Tibial nerve (tissue), 4 donors: ENCODE results near the gene IPO9. TPM values are rescaled to one million over a fixed set of nuclear protein-coding genes. Genes with fewer than 3 reads are reported as not detected.

Experiments used
- DNase-seq, 2 donors: peaks; one replicate each; pipeline ENCODE4 v3.0.0-alpha.2; 2019; ENCODE audit warnings: low spot score in 2 of 2
- H3K27ac ChIP-seq, 4 donors: fragments of 200-600 bp; sonication (generic) in 3 of 4; one replicate each; pipeline ENCODE4 v1.5.1; 2017 to 2019; ENCODE audit warnings: mild to moderate bottlenecking in 1 of 4
- H3K27me3 ChIP-seq, 2 donors: fragments of 200-600 bp; sonication (generic) in 1 of 2; one replicate each; pipeline versions ENCODE4 v1.5.1 to v1.6.0; 2017 to 2019
- H3K36me3 ChIP-seq, 3 donors: fragments of 200-600 bp; sonication (generic); one replicate each; pipeline ENCODE4 v1.5.1; 2018 to 2019
- H3K4me1 ChIP-seq, 4 donors: fragments of 200-600 bp; sonication (generic) in 3 of 4; one replicate each; pipeline ENCODE4 v1.5.1; 2017 to 2019
- H3K4me3 ChIP-seq, 4 donors: fragments of 200-600 bp; sonication (generic) in 3 of 4; one replicate each; pipeline ENCODE4 v1.5.1; 2017 to 2019; ENCODE audit warnings: mild to moderate bottlenecking in 1 of 4, moderate library complexity in 1 of 4
- H3K9me3 ChIP-seq, 4 donors: fragments of 200-600 bp; sonication (generic) in 3 of 4; one replicate each; pipeline ENCODE4 v1.5.1; 2017 to 2019
- CTCF ChIP-seq, 5 experiments: fragments of 200-600 bp in 3 of 5; fragments of 450-650 bp in 2 of 5; sonication (generic) in 3 of 5; IDR thresholded peaks; one replicate each; pipeline ENCODE4 v1.5.1; 2016 to 2019; ENCODE audit warnings: antibody characterized with exemption in 5 of 5, mild to moderate bottlenecking in 3 of 5, moderate library complexity in 2 of 5
- EP300 ChIP-seq, 2 donors: sonication (generic); formaldehyde crosslinking; IDR thresholded peaks; one replicate each; pipeline ENCODE4 v1.6.1; 2017; ENCODE audit warnings: antibody characterized with exemption in 2 of 2, mild to moderate bottlenecking in 1 of 2
- POLR2A ChIP-seq, 2 donors: fragments of 450-650 bp; IDR thresholded peaks; one replicate each; pipeline ENCODE4 v1.6.1; 2017; ENCODE audit warnings: antibody characterized with exemption in 2 of 2, mild to moderate bottlenecking in 2 of 2, moderate library complexity in 2 of 2
- WGBS, 2 donors: methylation state at CpG; one replicate each; pipeline ENCODE4 v1.1.5; 2018; 5-methylcytosine and 5-hydroxymethylcytosine counted together
- total RNA-seq, 4 donors: library from RNA; depleted of rRNA; stranded (reverse); fragments of >200 nt; gene quantifications; one replicate each; pipeline ENCODE4 v1.1.0, GENCODE V29; 2016

Gene IPO9
- total RNA-seq, 4 donors from 2014 or later, result 13.3 to 22.1 (median 15.3) TPM

- Histone ChIP-seq H3K4me1 (peaks cover 0 to 68% (median 4%) of the 10 kb centered on the region in 4 donors), H3K4me3 (no peak overlapping the region), H3K27ac (peak overlapping the region in 2 of 4 donors; percentile 52 to 82), H3K36me3 (peaks cover 0 to 56% (median 0%) of the 10 kb centered on the region in 3 donors), H3K27me3 (no peaks in the 10 kb centered on the region), H3K9me3 (no peaks in the 10 kb centered on the region)
- 66 to 67% methylated on average over 5 of the region's 5 CpGs for WGBS, 2 donors
- DNase-seq, result no peak
- no peak for TF ChIP-seq POLR2A (IDR thresholded peaks at IDR 0.05)
- TF ChIP-seq EP300 (IDR thresholded peaks at IDR 0.05), result no peak
- no peak for TF ChIP-seq CTCF (IDR thresholded peaks at IDR 0.05)
Observed at GRCh38 chr1:201894343-201895119, 65.6 kb downstream of the IPO9 start.

GRCh38 chr1:201895120-201895665 is 66.2 kb downstream of the IPO9 start:
- no peak overlapping the region for H3K4me3 ChIP-seq
- peak overlapping the region in 2 of 4 donors; percentile 22 to 82 for H3K27ac ChIP-seq
- H3K9me3 ChIP-seq, result no peaks in the 10 kb centered on the region
- peaks cover 0 to 62% (median 0%) of the 10 kb centered on the region in 3 donors for H3K36me3 ChIP-seq
- peaks cover 0 to 68% (median under 1%) of the 10 kb centered on the region in 4 donors for H3K4me1 ChIP-seq
- WGBS, 2 donors, result 79 to 87% methylated on average over 6 to 7 of the region's 7 CpGs
- TF ChIP-seq CTCF (IDR thresholded peaks at IDR 0.05) (no peak), POLR2A (IDR thresholded peaks at IDR 0.05) (no peak), EP300 (IDR thresholded peaks at IDR 0.05) (no peak)
- H3K27me3 ChIP-seq, result no peaks in the 10 kb centered on the region
- no peak for DNase-seq

GRCh38 chr1:201895913-201896807 is 67.2 kb downstream of the IPO9 start:
- H3K27me3 ChIP-seq, result no peaks in the 10 kb centered on the region
- peaks cover 0 to 59% (median 0%) of the 10 kb centered on the region in 3 donors for H3K36me3 ChIP-seq
- peak; percentile 83 to 91 for DNase-seq
- no peaks in the 10 kb centered on the region for H3K9me3 ChIP-seq
- WGBS, 2 donors, result 11 to 16% methylated on average over 10 of the region's 10 CpGs
- peak in 1 of 2 donors; percentile 38 for TF ChIP-seq POLR2A (IDR thresholded peaks at IDR 0.05)
- peak; percentile 87 to 98 (median 91) for TF ChIP-seq CTCF (IDR thresholded peaks at IDR 0.05)
- TF ChIP-seq EP300 (IDR thresholded peaks at IDR 0.05), result peak in 1 of 2 donors; percentile 88
- H3K4me1 ChIP-seq, result peaks cover 0 to 68% (median 0%) of the 10 kb centered on the region in 4 donors
- H3K27ac ChIP-seq, result peak overlapping the region; percentile 40 to 82 (median 63)
- no peak overlapping the region for H3K4me3 ChIP-seq

- Histone ChIP-seq H3K27ac (peak overlapping the region in 3 of 4 donors; percentile 57 to 82 (median 69)), H3K4me1 (peaks cover 0 to 68% (median 2%) of the 10 kb centered on the region in 4 donors), H3K4me3 (no peak overlapping the region), H3K27me3 (no peaks in the 10 kb centered on the region), H3K36me3 (peaks cover 0 to 51% (median 0%) of the 10 kb centered on the region in 3 donors), H3K9me3 (no peaks in the 10 kb centered on the region)
- TF ChIP-seq EP300 (IDR thresholded peaks at IDR 0.05), result peak in 1 of 2 donors; percentile 13
- no peak for TF ChIP-seq CTCF (IDR thresholded peaks at IDR 0.05)
- no peak for TF ChIP-seq POLR2A (IDR thresholded peaks at IDR 0.05)
- DNase-seq, result no peak
- 42 to 45% methylated on average over 1 to 2 of the region's 2 CpGs for WGBS, 2 donors
Observed at GRCh38 chr1:201896951-201897391, 68.0 kb downstream of the IPO9 start.
